Central memory CD8-positive, alpha-beta T cell (primary cell): ENCODE measurements around the gene DBX2.
"Not testable (repeated sequence)": the region's sequence is repeated elsewhere in the genome, so short reads cannot be mapped to it uniquely, and the experiment has no call there.

Experiments used
- ATAC-seq: fragments of 150-1000 bp; cut with Tn5 transposase; replicated peaks from 2 replicates; pipeline ENCODE4 v1.10.0; 2022; ENCODE audit warnings: mild to moderate bottlenecking, moderate FRiP score, moderate number of reproducible peaks; ENCODE audit not compliant: poor library complexity, severe bottlenecking; ENCODE audit errors: extremely low read depth
- DNase-seq, 2 donors: peaks; one replicate each; pipeline ENCODE4 v3.0.0; 2021; ENCODE audit warnings: low spot score in 2 of 2
- H3K27ac Mint-ChIP-seq: one replicate; pipeline ENCODE4 v1.8.0; 2022; ENCODE audit warnings: low read depth, mild to moderate bottlenecking, moderate library complexity, mixed read lengths
- H3K27me3 Mint-ChIP-seq: one replicate; pipeline ENCODE4 v1.8.0; 2022; ENCODE audit warnings: mixed read lengths
- H3K36me3 Mint-ChIP-seq: one replicate; pipeline ENCODE4 v1.8.0; 2022; ENCODE audit warnings: mild to moderate bottlenecking, moderate library complexity, mixed read lengths; ENCODE audit not compliant: insufficient read depth
- H3K4me1 Mint-ChIP-seq: one replicate; pipeline ENCODE4 v1.8.0; 2022; ENCODE audit warnings: mixed read lengths
- H3K4me3 Mint-ChIP-seq: one replicate; pipeline ENCODE4 v1.8.0; 2022; ENCODE audit warnings: mild to moderate bottlenecking, moderate library complexity, mixed read lengths
- H3K9me3 Mint-ChIP-seq: one replicate; pipeline ENCODE4 v1.8.0; 2022; ENCODE audit warnings: mixed read lengths

Gene DBX2

GRCh38 chr12:44984863-44985262 is 66.0 kb downstream of the DBX2 start:
- H3K9me3 Mint-ChIP-seq, H3K27ac Mint-ChIP-seq: not testable (repeated sequence)

GRCh38 chr12:44979918-44980317 is 71.0 kb downstream of the DBX2 start:
- Mint-ChIP-seq H3K27me3 (no peaks in the 10 kb centered on the region), H3K36me3 (peaks cover 3% of the 10 kb centered on the region), H3K4me3 (no peak overlapping the region), H3K9me3 (no peaks in the 10 kb centered on the region), H3K4me1 (no peaks in the 10 kb centered on the region), H3K27ac (no peak overlapping the region)
- ATAC-seq (no peak), DNase-seq (no peak)

More at GRCh38 chr12:44984863-44985262, 66.0 kb downstream of the DBX2 start:
- not testable (repeated sequence) for ATAC-seq, H3K36me3 Mint-ChIP-seq, H3K4me1 Mint-ChIP-seq, DNase-seq, H3K4me3 Mint-ChIP-seq
- peaks cover 22% of the 10 kb centered on the region for H3K27me3 Mint-ChIP-seq

DNA sequence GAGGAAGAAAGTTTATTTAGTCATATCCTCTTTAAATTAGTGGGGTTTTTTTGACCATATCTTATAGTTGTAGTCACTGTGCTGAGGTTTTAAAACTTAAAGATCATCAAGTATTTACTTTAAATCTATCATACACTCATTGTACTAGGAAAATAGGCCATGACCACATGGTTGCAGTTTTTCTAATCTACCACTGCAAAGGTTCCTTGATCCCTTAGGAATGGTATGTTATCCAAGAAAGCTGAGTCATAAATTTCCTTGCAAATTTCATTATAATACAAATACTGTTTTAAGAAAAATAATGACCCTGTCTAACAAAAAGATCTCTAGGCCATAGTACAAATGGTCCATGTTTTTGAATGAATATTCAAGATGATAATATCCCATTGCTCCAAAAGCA is 74.7 kb downstream of the DBX2 start:
- H3K27me3 Mint-ChIP-seq = peaks cover 11% of the 10 kb centered on the region
- no peak overlapping the region for H3K27ac Mint-ChIP-seq
- no peaks in the 10 kb centered on the region for H3K9me3 Mint-ChIP-seq
- H3K36me3 Mint-ChIP-seq = peaks cover 3% of the 10 kb centered on the region
- no peaks in the 10 kb centered on the region for H3K4me1 Mint-ChIP-seq
- ATAC-seq (no peak), DNase-seq (no peak)
- no peak overlapping the region for H3K4me3 Mint-ChIP-seq

- Mint-ChIP-seq H3K27ac (no peak overlapping the region), H3K36me3 (peaks cover 3% of the 10 kb centered on the region), H3K4me3 (no peak overlapping the region), H3K4me1 (no peaks in the 10 kb centered on the region), H3K27me3 (peaks cover 11% of the 10 kb centered on the region), H3K9me3 (no peaks in the 10 kb centered on the region)
- ATAC-seq = no peak
- no peak for DNase-seq
These were observed 78.0 kb downstream of the DBX2 start for GRCh38 chr12:44972746-44973421.

GRCh38 chr12:44968965-44969364 is 81.9 kb downstream of the DBX2 start:
- Mint-ChIP-seq H3K4me1 (no peaks in the 10 kb centered on the region), H3K27ac (no peak overlapping the region), H3K4me3 (no peak overlapping the region), H3K36me3 (no peaks in the 10 kb centered on the region), H3K27me3 (peaks cover 28% of the 10 kb centered on the region), H3K9me3 (peaks cover 4% of the 10 kb centered on the region)
- ATAC-seq = no peak
- DNase-seq = no peak
